CD4-positive, alpha-beta T cell treated with Interleukin-1 beta for 1 hour (primary cell): Measurements from ENCODE around the gene TEX13B.

Experiments
- DNase-seq, 2 donors: peaks; one replicate each; pipeline ENCODE4 v3.0.0-alpha.2; 2020 to 2022

Gene TEX13B

DNA sequence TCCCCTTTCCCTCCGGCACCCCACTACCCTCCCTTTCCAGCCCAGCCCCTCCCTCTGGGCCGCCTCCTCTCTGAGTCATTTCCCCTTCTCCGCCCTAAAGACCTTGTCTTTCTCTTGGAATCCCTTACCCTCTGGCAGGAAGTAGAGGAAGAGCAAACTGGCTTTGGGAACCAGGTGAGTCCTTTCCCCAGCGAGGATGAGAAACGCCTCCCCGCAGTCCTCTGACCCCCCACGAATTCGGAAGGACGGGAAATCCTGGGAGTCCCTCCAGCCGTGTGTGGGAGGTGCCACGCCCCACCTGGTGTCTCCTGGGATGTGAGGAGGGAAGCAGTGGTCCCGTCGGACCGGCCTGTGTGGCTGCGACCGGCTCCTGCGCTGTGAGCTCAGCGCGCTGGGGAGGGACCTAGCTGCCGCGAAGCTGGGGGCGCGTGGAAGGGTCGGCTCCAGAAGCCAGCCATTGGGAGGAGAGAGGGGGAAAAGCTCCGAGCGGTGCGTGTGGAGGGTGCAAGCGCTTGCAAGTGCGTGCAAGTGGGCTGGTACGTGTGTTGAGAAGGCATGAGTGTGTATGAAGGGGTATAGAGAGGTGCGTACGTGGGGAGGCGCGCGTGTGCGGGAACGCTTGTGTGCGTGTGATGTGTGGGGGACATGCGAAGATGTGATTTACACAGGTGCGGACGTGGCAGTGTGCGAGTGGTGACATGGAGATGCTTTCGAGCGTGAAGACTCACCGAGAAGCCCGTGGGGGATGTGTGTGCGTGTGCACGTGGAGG is 46.3 kb downstream of the TEX13B start:
- no peak for DNase-seq

- no peak for DNase-seq
Measured at GRCh38 chrX:107935200-107935599, 47.0 kb downstream of the TEX13B start.

- no peak for DNase-seq
Measured at GRCh38 chrX:107934262-107934661, 47.9 kb downstream of the TEX13B start.
